AG08396 (cell line): ENCODE results near the gene SYTL2.
"Not testable (repeated sequence)": the region's sequence is repeated elsewhere in the genome, so short reads cannot be mapped to it uniquely, and the experiment has no call there.

ENCODE experiments used
- DNase-seq: peaks from one replicate; pipeline ENCODE4 v3.0.0; 2012; ENCODE audit warnings: low spot score, mixed read lengths

Gene SYTL2, protein sequence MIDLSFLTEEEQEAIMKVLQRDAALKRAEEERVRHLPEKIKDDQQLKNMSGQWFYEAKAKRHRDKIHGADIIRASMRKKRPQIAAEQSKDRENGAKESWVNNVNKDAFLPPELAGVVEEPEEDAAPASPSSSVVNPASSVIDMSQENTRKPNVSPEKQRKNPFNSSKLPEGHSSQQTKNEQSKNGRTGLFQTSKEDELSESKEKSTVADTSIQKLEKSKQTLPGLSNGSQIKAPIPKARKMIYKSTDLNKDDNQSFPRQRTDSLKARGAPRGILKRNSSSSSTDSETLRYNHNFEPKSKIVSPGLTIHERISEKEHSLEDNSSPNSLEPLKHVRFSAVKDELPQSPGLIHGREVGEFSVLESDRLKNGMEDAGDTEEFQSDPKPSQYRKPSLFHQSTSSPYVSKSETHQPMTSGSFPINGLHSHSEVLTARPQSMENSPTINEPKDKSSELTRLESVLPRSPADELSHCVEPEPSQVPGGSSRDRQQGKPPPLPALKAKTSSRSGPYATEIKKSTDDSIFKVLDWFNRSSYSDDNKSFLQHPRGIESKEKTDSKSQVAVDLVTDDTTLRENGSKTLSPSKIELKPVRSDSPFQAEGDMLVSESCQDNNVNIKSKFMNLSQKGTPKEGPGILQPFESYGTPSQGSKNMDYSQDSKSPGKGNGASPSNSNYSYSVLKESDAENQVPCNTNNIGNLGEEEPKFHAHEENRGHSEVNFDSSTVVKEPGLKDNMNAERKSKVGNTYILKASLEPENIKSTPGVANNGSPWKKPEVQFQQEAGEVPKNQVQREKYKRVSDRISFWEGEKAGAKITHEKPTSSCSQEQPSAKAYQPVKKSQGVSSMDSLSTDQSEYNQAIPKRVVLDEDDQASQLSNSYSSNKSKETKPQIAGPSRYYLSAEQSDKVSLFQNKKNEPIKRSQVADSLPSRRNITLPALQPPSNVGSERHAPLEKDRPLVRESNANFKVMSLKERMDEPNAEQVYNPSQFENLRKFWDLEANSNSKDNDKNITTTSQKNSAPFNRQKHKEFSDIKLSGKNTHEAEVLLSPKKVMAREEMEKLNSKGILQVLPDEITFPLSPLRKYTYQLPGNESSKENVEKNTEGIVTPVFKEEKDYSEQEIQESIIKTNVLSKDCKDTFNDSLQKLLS (N-terminal part only)

DNA sequence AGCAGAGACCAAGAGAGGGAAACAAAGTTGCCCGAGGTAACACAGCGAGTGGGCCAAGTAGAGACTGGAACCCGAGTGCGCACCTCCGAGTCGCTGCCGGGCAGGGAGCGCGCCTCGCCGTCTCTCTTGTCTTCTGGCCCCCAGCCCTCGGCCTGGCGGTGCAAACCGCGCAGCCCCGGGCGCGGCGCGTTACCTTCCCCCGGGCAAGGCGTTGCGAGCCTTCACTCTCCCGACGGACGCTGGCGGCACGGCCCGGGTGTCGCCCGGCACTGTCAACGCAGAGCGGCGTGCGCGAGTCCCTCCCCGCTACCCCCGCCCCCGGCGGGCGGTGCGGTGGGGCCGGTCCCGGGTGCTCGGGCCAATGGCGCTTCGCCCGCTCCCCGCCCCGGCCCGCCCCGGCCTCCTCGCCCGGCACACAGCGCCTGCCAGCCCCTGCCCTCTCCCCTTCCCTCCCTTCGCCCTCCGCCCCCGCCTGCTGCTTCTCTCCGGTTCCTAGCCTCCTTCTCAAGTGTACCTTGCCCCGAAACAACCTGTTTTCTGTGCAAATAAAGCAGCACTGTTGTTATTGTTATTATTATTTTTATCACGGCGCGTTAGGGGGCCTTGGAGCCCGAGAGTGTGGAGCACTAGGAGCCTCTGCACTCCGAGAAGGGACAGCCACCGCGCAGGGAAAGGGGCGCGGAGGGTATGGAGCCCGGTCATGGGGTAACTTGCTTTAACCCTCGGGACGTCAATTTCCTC lies at the start of gene SYTL2:
TSS of gene SYTL2 (minus strand) at position 271 of the 741 bp plus-strand sequence. CDS start 53,416 bp downstream, outside the sequence.
- peak; percentile 90 for DNase-seq

DNA sequence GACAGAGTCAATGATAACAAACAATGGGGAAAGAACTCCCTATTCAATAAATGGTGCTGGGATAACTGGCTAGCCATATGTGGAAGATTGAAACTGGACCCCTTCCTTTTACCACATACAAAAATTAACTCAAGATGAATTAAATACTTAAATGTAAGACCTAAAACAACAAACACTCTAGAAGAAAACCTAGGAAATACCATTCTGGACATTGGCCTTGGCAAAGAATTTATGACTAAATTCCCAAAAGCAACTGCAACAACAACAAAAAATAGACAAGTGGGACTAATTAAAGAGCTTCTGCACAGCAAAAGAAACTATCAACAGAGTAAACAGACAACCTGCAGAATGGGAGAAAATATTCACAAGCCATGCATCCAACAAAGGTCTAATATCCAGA lies 48.6 kb upstream of the SYTL2 start:
- DNase-seq: not testable (repeated sequence)

DNA sequence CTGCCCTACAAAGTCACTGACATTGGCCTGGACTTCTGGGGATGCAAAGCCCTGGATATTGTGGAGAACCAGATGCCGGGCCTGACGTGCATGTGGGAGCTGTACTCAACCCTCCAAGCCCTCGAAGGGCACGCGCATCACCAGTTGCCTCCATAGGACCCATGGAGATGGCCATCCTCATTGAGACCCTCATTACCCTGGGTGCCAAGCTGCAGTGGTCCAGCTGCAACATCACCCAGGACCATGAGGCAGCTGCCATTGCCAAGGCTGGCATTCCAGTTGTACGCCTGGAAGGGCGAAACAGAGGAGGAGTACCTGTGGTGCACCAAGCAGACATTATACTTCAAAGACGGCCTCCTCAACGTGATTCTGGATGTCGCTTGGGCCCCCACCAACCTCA lies 46.2 kb upstream of the SYTL2 start:
- DNase-seq: no peak

DNA sequence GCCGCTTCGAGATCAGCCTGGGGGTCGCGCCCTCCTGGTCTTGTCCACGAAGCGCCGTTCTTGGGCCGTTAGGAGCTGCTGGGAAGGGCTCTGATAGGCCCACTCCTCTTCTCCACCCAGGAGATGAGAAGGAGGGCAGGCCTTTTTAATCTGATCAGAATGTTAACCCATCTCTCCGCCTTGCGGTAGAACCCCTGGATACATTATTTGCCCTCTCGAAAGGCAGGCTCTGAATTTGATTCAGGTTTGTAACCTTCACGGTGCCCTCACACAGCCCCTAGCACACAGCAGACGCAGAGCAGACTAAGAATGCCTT lies 44.4 kb upstream of the SYTL2 start, which contains the start of gene CCDC83:
TSS of gene CCDC83 (plus strand) at position 43 of the 316 bp plus-strand sequence. CDS start 9,741 bp downstream, outside the sequence.
- no peak for DNase-seq

DNA sequence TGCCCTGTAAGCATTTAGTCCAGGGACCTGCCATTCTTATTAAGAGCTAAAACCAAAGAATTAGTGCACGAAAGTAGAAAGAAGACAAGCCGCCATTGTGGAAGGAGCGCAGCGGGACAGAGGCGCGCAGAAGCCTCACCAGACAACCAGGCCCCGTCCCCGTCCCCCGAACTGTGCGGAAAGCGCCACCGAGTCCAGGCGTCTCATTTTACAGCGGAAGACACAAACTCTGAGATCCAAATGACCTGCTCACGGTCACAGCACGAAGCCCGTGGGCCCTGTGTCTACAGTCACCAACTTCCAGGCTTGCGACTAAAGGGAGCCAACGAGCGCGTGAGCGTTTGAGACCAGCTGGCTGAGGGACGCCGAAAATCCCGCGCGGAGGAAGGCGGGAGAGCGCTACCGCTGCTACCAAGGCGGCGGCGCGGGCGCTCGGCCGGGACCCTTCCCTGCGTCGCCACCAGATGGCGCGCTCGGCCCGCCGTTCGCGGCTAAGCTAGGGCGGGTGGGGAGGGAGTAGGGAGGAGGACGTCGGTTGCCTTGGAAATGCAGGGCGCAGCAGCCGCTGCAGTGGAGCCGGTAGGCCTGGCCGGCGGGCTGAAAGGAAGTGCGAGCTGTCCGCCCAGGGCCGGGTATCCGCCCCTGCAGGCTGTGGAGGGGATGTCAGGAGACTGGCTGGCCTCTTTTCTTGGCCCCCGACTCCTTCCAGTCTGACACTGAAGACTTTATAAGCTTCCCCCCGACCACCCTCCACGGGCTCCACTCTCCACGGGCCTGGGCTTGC lies 43.8 kb upstream of the SYTL2 start:
- peak; percentile 94 for DNase-seq

DNA sequence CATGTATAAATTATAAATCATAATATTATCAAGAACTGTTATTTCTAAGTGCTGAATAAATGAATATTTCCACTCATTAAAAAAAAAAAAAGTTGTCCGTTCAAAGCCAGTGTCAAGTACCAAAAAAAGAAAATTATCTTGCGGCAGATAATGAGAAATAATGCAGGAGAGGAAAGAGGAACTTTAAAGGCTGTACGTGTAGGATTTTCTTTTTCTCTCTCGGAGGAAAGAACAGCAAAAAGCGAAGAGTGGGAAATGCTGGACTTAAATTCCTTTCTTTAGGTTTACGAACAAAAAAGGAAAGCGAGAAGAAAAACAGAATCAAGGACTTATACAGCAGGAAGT lies 43.2 kb upstream of the SYTL2 start:
- DNase-seq: no peak

DNA sequence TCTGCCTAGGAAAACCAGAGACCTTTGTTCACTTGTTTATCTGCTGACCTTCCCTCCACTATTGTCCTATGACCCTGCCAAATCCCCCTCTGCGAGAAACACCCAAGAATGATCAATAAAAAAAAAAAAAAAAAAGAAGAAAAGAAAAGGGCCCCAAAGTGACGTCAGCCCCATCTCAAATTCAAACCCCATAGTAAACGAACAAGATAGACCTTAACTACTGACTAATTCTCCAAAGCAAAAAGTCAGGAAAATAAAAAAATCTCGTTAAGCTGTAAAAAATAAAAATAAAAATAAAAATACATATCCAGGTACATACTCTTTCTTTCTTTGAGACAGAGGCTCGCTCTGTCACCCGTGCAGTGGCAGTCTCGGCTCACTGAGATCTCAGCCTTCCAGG lies 42.6 kb upstream of the SYTL2 start:
- not testable (repeated sequence) for DNase-seq

DNA sequence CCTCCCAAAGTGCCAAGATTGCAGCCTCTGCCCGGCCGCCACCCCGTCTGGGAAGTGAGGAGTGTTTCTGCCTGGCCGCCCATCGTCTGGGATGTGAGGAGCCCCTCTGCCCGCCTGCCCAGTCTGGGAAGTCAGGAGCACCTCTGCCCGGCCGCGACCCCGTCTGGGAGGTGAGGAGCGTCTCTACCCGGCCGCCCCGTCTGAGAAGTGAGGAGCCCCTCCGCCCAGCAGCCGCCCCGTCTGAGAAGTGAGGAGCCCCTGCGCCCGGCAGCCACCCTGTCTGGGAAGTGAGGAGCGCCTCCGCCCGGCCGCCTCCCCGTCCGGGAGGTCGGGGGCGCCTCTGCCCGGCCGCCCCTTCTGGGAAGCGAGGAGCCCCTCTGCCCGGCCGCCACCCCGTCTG lies 41.8 kb upstream of the SYTL2 start:
- not testable (repeated sequence) for DNase-seq

DNA sequence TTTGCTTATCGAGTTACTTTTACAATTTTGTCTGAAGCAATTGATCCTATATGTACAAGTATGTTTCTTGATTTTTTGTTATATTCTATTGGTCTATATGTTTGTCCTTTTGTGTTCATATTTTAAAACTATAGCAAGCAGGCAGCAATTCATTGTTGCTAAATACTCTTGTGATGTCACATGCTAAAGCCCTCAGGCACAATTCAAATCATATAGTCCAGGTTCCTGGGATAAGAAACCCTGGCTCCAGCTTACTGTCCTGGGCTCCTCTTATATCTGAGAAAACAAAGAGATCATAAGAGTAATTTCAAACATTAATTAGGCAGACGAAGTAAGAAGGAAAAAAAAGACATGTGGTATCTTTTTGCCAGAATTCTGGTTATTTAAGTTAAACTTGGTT lies 37.6 kb upstream of the SYTL2 start:
- no peak for DNase-seq

DNA sequence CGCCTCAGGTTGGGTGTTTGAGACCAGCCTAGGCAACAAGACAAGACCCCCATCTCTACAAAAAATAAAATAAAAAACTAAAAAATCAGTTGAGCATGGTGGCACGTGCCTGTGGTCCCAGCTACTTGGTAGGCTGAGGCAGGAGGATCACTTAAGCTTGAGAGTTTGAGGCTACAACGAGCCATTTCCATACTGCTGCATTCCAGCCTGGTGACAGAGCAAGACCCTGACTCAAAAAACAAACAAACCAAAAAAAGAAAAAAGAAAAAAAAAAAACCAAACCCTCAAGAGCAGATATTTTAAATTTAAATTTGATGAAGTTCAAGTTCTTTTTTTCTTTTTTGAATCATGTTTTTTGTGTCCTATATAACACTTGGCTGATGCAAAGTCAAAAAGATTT lies 37.1 kb upstream of the SYTL2 start:
- no peak for DNase-seq

DNA sequence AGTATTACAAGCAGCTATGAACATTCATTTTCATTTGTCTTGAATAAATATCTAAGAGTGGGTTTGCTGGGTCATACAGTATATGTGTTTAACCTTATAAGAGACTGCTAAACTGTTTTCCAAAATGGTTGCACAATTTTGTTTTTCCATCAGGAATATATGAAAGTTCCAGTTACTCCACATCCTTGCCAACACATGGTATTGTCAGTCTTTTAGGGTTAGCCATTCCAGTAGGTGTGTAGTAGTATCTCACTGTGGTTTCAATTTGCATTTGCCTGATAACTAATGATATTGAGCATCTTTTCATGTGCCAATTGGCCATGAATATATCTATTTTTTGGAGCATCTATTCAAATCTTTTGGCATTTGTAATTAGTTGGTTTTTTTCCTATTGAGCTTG lies 36.5 kb upstream of the SYTL2 start:
- DNase-seq: no peak

DNA sequence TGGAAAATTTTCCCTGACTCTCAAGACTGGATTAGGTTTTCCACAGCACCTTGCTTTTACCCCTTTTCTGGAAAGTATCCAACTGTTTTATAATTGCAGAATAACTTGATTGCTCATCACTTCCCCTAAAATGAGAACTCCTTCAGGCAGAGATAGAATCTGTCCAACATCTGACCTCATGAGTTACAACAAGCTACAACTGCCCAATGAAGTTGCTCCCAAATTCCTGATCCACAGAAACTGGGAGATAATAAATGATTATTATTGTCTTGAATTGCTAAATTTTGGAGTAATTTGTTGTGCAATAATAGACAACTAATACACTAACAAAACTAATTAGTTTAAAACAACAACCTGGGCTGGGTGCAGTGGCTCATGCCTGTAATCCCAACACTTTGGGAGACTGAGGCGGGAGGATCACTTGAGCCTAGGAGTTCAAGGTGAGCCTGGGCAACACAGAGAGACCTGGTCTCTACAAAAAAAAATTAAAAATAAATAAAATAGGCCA lies 34.2 kb upstream of the SYTL2 start:
- DNase-seq: no peak

DNA sequence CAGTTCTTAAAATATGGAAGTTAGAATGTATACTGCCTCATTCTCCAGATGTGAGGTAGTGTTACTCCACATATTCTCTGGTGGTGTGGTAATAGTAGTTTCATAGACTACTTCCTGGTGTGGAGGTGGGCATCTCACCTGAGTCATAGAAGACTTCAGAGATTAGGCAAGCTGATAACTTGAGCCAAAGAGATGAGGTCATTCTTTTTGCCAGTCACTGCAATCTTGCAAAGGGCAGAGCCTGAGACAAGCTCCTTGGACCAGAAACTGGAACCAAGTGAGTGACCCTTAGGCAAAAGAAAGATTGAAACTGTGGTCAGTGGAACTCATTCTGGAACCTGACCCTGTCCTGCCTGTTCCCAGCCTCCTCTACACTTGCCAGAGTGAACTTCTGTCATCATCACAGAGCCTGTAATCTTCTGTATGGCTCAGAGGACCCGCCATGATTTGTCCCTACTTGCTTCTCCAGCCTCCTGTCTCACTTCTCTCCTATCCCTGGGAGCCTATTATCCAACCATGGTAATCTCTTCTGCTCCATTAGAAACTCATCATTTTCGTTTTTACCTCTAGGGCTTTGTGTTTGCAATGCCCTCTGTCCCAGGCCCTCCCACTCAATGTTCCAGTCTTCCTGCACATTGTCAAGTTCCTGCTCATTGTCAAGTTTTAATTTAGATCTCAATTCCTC lies 33.6 kb upstream of the SYTL2 start:
- peak; percentile 54 for DNase-seq

DNA sequence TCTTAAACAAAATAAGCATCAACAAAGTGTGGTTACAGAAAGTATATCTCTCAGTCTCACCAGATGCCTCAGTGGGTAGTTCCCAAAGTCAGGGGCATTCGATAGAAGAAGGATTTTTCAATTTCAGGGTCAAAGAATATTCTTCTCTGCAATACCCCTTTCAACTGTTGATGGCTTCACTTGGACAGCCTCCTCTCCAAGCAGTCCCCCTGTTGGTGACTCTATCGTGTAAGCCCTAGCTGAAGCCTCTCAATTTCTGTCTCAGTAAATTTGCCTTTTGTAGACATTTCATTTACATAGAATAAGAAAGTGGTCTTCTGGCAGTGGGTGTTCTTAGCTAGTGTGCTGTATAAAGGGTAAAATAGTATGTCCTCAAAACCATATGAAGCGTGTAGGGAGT lies 33.0 kb upstream of the SYTL2 start:
- DNase-seq: no peak

DNA sequence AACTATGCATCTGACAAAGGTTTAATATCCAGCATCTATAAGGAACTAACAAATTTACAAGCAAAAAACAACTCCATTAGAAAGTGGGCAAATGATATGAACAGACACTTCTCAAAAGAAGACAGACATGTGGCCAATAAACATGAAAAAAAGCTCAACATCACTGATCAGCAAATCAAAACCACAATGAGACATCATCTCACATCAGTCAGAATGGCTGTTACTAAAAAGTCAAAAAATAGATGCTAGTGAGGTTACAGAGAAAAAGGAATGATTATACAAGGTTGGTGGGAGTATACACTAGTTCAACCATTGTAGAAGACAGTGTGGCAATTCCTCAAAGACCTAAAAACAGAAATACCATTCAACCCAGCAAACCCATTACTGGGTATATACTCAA lies 30.0 kb upstream of the SYTL2 start:
- not testable (repeated sequence) for DNase-seq

DNA sequence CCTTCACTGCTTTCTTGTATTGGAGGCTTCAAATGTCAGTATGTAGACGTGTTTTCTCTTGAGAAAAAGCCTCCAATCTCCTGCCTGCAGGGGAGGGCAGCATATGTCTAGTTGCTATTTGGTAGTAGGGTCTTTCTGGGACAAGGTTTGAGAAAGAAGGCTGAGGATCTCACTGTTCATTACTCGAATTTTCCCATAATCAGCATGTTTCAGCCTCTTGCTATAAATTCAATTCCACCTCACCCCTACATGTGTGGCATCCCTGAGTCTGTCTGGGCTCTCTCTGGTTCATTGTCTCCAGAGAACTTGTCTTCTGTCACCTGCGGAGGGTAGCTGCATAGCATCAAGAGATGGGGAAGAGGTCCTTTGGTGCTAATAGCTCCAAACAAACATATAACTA lies 24.8 kb upstream of the SYTL2 start:
- no peak for DNase-seq

DNA sequence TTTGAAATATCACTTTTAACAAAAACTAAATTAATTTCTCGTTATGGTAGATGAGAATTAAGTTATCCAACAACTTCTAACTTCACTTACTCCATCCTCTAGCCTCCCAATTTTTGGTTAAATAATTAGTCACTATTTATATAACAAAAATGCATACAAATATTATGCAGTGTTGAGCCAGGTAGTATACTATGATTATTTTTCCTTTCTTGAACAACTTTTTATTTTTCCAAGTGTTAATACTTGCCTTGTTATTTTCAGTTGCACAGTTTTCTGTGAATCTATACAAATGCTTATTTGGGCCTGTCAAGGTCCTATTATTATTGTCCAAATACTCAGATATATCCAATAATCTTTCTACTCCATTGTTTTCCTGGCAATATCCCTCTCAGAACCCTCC lies 24.3 kb upstream of the SYTL2 start:
- DNase-seq: no peak

DNA sequence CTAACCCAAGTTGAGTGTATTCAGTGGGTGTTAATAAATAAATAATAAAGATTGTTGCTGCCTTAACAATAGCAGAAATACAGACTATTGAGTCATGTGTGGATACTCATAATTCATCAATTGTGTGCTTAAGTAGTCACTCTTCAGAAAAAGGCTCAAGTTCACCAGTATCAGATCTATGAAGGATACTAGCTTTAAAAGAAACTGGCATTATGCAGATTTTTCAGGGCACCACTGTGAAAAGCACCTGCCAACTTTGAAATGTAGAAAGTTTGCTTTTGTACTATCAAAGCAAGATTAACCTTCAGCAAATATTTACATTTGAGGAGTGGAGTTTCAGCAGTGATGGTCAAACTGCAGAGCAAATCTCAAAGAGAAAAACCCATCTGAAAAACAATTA lies 20.1 kb upstream of the SYTL2 start:
- no peak for DNase-seq

DNA sequence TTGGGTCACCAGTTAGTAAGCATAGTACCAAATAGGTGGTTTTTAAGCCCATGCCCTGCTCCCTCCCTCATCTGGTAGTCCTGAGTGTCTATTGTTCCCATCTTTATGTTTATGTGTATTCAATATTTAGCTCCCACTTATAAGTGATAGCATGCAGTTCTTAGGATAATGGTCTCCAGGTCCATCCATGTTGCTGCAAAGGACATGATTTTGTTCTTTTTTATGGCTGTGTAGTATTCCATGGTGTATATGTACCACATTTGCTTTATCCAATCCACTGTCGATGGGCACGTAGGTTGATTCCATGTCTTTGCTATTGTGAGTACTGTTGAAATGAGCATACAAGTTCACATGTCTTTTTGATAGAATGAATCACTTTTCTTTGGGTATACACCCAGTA lies 18.2 kb upstream of the SYTL2 start:
- DNase-seq: no peak

DNA sequence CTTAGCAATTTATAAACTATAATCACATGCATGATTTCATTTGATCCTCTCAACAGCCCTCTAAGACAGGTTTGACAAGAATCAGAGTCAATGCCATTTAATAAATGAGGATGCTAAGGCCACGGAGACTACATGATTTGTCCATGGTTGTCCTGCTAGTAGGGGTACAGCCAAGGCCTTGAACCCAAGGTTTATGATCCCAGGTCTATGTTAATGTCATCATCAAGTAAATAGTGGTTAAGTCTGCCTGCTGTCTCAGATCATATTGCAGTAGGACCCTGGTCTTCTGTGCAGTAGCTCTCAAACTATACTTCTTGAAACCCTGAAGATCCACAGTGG lies 17.7 kb upstream of the SYTL2 start:
- no peak for DNase-seq
